ENCODE data around the gene ATPAF2.

ATPAF2 gene

DNA sequence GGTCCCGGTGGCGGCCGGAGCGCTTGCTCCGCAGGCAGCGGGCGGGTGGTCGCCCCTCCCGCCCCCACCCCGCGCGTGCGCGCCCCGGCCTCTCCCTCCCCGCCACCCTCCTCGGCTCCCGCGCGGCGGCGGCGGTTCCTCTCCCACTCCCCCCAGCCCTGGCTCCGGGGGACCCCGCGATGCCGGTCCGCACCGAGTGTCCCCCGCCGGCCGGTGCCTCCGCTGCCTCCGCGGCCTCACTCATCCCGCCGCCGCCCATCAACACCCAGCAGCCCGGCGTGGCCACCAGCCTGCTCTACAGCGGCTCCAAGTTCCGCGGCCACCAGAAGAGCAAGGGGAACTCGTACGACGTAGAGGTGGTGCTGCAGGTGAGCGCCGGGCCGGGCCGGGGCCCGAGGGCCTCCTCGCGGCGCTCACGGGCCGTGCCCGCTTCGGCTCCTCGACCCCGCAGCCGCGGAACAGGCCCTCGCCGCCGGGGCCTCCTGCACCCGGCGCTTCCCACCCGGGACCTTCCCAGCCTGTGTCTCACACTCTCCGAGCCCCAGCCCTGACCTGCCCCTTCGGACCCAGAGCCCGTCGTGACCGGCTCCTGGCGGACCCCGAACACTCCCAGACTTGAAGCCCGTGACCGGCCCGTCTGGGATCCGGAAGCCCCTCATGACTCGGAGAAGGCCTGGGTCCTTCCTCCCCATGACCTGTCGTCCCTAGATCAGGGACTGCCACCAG, 730 bp upstream of the ATPAF2 start:
- peak; percentile 45 for DNase-seq (ENCODE audit: low read depth)

DNA sequence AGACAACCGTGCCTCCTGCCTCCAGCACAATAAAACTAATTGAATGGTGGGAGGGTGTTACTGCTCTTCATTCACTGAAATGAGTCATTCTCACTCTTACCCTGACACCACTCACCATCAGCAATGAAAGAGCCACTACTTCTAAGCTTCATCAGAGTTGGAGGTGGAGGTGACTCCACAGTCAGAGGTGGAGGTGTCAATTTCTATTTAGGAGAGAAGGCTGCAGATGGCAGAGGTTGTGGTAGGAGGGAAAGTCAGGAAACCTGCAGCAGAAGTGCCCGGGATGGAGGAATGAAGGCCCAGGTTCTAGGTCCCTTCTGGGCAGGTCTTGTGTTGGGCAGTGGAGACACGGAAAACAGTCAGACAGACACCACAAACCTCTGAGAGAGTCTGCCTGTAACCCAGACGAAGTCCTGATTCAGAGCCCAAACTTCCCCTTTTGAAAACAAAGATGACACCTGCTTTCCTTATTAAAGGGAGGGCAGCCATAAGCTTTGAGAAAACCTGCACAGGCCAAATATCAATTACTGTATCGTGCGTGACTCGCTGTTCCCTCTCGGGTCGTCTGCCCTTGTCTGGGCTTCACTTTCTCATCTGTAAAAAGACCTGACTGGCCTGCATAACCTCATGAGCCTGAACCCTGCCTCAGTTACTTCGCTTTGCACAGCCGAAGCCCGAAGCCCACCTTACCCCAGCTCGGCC, 668 bp downstream of the ATPAF2 start:
- peak; percentile 38 for DNase-seq (ENCODE audit: low read depth)

DNA sequence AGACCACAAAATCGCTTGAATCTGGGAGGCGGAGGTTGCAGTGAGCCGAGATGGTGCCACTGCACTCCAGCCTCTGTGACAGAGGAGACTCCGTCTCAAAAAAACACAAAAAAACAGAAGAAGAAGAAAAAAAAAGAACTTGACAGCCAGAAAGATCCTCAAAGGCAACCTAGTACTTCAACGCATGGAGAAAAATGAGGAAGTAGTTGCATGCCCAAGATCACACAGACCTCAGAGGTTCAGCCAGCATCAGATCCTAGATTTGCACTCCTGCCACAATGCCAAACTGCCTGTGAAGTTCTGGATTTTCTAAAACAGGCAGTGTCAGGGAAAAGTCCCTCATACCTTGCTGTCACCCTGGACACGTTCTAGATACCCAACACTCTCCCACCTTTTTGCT, 1.5 kb downstream of the ATPAF2 start:
- DNase-seq (ENCODE audit: low read depth) = no peak

DNA sequence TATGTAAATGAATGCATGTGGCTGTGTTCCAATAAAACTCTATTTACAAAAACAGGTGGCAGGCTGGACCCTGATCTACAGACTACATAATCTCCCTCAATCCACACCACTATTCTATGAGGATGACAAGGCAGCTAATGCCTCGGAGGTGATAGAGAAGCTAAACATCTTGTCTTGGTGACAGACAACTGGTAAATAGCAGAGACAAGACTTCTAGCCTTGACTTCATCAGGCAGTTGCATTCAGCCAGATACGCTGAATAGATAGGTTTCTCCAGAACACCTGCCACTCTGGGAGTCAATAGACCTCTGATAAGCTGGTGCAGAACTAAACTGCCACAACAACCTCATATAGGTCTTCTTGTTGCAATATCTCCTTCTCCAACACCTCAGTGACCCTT, 3.3 kb downstream of the ATPAF2 start:
- DNase-seq (ENCODE audit: low read depth) = no peak

DNA sequence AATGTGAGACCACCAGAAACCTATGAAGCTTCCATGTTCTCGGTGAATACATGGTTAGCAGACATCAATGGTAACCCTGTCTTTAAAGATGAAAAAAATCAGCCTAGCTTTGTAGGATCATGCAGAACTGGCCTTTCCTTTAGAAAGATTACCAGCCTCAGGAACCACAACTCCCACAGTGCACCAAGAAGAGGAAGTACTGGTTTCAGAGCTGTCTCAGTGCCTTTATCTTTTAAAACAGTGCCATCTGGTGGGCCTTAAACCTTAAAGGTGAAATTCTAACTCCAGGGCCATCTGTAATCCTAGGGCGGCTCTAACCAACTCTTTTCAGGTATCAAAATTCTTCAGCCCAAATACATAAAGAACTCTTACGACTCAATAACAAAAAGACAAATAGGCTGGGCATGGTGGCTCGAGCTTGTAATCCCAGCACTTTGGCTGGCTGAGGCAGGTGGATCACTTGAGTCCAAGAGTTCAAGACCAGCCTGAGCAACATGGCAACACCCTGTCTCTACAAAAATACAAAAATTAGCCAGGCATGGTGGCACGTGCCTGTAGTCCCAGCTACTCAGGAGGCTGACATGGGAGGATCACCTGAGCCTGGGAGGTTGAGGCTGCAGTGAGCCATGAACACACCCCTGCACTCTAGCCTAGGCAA, 5.4 kb downstream of the ATPAF2 start:
- DNase-seq (ENCODE audit: low read depth) = peak; percentile 92

DNA sequence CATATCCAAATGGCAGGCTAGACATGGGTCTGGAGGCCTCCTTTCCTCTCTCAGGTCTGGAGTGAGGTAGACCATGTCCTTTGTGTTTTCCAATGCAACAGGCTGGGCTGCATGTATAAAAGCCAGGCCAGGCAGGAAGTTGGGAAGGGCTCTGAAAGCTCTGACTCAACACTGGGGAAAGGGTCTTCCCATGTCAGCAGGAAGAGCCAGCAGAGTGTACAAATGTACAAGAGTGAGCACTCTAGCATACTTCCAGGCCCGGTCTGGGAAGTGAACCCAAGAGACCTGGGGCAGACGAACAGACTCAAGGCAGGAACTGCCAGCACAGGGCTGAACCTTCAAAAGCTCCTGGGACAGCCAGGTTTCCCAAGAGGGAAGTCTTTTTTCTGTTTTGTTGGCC, 7.0 kb downstream of the ATPAF2 start:
- DNase-seq (ENCODE audit: low read depth) = peak; percentile 55

DNA sequence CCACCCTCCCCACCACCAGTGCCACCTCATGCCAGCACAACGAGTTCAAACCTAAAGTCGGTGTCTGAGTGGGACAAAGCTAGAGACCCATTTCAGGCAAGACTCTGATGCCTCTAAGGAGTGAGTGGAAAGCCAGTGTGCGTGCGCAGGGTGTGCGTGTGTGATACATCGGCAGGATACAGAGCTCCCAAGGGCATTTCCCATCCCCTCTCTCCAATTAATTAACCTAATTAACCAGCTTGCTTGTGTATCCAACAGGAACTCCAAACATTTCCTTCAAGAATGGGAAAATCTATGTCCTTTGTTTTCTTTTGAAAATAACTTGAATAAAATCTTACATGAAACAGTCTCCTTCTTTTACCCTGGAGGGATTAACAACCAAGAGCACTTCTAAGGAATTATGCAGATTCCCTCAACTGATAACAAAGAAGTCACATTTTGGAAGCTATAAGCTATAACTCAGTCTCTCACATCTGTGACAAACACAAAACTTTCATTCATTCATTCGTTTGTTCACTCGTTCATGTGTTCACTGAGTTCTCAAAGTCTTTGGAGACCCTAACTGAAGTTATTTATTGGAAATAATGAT, 9.9 kb downstream of the ATPAF2 start:
- no peak for DNase-seq (ENCODE audit: low read depth)

DNA sequence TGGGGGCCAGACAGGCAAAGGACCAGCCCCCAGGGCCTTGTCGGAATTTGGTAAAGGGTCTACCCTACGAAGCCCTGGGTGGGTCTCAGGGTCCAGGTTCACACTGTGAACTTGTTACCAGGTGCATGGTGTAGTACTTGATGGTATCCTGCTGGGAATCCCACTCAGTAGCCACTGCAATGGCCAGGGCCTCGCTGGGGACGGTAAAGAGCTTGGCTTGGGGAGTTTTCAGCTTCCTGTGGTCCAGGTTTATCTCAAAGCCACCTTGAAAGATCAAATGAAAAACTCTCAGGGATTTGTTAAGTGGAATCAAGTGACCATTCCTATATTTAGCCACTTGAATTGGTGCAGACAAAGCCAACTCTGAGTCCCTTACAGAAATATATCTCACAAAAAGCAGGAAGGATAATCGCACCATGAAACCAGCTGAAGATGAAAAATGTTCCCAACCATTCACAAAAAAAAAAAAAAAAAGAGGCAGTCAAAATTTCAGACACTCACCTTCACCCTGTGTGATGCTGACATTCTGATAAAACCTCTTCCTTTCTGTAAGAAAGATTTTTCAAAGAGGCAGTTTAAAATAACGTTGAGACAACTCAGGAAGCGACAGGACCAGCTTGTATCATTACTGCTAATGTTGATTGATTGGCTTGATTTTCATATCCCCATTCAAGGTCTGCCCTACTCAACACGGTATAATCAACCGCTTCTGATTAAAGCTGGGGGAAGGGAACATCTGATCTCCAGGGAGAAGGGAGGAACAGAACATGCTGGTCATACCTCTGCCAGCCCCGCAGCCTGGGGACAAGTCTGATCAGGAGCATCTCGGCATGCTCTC, 10.6 kb downstream of the ATPAF2 start:
- no peak for DNase-seq (ENCODE audit: low read depth)

DNA sequence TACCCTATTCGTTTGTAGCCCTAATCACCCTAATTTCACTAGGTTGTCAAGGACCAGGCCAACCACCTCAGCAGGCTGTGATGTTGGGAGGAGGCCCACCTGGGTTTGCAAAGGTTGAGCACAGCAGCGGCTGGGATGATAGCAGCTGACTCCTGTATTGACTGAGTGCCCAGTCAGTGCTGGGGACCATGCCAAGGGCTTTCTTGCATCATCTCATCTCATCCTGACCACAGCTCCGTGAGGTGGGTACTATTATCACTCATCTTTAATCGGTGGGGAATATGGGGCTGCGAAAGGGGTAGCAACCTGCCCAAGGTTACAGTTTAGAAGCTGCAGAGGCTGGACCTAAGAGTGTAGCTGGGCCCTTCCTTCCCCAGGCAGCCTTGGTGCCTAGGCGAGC, 11.7 kb downstream of the ATPAF2 start:
- DNase-seq (ENCODE audit: low read depth) = no peak

DNA sequence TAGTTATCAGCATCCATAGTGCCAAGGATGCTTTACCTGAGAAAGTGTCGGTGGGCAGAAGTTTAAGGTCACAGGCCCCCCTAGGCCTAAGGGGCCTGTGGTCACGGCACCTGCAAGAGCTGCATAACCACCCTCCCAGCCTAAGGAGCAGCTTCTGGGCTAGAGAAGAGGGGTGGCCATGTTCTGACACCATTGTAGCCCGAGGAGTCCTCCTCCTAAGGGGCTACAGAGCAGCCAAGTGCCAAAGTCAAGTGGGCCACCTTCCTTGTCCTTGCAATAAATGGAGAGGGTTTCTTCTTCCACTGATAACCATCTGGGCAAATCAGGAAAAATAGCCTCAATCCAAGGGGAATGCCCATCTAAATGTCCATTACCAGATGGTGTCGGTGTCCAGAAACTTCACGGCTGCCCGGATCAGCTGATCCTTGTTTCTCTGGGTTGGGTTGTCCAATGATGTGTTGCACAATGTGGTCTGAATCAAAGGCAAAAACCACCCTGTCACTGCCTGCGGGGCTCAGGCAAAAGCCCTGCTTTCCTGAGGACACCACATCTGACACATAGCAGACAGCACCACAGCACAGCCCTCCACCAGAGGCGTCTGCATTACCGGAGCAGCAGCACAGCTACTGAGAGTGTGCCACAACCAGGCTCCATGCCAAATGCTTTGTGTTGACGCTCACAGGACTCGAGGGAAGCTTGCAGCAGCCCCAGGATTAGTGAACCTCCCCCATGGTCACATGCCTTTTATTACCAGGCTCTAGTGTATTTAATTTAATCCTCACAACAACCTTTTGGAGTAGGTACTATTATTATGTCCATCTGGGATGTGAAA, 12.8 kb downstream of the ATPAF2 start:
- peak; percentile 87 for DNase-seq (ENCODE audit: low read depth)

DNA sequence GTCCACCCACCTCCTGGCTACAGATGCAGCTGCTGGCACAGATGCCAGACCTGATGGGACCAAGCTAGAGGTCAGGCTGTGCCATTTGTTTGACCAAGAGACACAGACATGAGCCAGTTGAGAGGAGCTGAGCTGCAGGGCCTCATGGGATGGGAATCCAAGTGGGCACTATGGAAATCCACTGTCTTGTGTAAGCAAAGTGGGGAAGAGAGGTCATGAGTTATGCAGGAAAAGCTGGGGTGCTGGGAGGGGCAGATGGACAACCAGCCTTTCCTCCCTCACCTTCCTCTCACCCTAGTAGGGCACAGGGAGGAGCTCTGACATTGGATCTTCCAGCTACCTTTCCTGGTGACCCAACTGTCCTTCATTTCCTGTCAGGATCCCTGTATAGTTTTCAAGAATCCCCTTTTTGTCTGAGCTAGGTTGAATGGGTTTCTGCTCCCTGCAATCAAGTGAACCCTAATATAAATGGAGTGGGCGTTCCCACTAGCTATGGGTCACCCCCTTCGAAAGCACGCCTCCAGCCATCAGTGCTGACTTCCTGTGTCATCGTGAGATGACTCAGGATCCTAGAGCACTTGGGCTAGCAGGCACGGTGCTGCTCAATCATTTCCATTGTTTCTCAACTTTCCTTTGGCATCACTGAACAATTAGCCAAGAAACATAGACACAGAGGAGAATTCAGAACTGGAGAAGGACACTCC, 13.6 kb downstream of the ATPAF2 start:
- DNase-seq (ENCODE audit: low read depth) = peak; percentile 90

DNA sequence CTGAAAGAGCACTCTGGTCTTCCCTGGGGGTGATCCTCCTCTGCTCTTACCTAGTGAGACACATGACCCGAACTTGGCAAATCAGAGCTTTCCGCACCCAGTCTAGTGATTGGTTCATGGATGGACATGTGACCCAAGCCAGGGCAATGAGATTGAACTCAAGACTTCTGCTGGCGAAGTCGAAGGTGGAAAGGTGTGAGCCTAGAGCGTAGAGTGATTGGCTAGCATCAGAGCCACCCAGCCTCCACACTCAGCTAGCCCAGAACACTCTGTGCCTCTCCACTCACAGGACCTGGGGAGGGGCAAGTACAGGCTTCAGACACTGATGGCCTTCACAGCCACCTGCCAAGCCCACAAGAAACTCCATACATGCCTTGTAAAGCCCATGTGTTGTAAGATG, 17.6 kb downstream of the ATPAF2 start:
- DNase-seq (ENCODE audit: low read depth) = no peak

DNA sequence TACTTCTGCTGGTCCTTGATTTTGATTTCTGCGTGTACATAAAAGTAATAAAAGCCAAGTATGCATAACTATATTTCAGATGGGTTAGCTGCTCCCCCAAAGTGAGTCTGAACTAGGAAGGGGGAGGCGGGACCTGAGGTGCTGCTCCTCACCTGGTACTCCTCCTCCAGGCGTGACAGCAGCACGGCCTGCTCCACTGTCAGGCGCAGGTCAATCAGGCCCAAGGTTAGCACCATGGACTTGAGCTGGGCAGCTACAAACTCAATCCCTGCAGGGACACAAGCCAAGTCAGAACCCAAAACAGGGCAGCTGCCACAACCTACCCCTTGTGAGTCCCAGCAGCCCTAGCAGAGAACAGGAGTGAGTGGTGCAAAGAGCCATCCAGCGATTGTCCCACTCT, 18.0 kb downstream of the ATPAF2 start:
- no peak for DNase-seq (ENCODE audit: low read depth)

DNA sequence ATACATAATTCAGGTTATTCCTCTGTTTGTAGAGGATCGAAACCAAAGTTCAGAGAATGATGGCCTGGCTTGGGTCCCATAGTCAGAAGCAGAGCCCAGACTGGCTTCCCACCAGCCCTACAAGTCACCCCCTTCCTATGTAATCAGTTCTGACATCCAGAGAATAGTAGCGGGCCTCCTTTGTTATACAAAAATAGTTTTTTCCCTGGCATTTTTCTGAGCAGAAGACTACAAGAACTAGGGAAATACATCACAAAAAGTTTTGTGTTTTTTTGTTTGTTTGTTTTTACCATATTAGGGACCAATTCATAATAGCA, 19.2 kb downstream of the ATPAF2 start:
- DNase-seq (ENCODE audit: low read depth) = no peak

DNA sequence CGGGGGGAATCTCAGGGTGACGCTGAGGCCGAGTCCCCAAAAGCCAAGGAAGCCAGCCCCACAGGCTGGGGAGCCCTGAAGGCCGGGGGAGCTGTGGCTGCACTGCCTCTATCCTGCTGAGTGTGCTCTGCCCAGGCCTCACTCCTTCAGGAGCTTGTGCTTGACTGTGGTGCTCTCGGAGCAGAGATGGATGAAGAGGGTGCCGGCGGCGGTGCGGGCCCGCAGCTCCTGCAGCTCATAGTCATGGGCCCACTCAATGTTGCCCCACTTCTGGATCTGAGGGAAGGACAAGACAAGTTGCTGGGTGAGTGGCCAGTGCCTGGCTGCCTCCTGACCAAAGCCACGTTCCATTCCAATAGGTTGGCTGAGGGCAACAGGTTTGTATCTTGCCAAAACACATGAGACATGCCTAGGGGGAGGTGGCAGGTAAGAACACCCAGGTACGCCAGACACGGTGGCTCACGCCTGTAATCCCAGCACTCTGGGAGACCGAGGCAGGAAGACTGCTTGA, 20.5 kb downstream of the ATPAF2 start:
- DNase-seq (ENCODE audit: low read depth) = no peak

DNA sequence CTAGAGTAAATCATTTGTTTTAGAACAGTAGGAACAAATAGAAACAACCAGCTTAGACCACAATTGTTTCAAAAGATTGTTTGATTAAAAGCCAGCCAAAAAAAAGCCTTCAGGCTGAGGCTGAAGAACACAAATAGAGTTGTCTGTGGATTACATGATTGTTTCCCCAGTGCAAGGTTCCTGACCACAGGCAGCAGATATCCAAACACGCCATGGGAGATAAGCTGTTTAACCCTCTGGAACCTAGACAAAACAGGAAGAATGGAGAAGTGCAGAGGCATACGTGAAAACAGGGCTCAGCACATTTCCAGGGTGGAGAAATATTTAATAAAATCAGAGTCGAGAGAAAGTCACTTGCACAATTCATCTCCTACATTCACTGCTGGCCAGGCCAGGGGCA, 21.0 kb downstream of the ATPAF2 start:
- no peak for DNase-seq (ENCODE audit: low read depth)

DNA sequence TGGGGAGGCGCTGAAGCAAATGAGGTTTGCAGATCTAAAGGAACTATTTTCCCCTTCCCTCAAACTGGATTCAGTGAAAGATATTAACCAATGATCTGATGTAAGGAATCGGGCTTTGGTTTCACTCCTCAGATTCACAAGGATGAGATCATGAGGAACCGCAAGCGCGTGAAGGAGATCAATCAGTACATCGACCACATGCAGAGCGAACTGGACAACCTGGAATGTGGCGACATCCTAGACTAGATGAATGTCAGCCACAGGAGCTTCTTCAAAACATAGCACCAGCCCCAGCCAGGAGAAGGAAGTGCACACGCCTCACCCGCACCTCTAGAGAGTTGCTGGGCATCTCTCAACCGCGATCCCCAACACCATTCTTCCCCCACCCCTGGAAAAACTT, 22.5 kb downstream of the ATPAF2 start:
- no peak for DNase-seq (ENCODE audit: low read depth)

DNA sequence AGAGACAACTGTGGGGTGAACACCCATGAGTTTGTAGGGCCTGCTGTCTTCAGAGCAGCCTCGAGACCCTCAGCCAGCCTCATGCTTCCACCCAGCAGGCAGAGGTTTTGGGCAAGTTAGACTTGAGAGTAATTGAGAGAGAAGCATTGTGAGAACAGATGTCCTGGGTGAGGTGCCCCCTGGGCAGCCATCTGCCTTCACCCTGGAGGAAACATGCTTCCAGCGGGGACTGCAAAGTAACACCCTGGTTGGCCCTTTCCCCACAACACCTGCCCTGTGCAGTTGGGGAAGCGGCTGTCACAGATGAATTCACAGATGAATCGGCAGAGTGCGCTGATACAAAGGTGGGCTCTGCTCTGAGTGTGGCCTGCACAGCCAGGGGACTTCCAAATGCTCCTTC, 23.4 kb downstream of the ATPAF2 start:
- no peak for DNase-seq (ENCODE audit: low read depth)

DNA sequence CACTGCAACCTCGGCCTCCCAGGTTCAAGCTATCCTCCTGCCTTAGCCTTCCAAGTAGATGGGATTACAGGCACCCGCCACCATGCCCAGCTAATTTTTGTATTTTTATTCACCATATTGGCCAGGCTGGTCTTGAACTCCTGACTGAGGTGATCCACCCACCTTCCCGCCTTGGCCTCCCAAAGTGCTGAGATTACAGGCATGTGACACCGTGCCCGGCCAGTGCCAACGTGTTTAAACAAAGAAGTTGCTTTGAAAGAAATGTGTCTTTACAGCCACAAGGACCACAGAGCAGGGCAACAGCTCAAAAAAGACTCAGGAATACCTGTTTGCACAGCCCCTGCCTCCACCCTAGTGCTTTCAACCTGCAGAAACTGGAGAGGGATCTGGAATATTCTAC, 25.0 kb downstream of the ATPAF2 start:
- no peak for DNase-seq (ENCODE audit: low read depth)

DNA sequence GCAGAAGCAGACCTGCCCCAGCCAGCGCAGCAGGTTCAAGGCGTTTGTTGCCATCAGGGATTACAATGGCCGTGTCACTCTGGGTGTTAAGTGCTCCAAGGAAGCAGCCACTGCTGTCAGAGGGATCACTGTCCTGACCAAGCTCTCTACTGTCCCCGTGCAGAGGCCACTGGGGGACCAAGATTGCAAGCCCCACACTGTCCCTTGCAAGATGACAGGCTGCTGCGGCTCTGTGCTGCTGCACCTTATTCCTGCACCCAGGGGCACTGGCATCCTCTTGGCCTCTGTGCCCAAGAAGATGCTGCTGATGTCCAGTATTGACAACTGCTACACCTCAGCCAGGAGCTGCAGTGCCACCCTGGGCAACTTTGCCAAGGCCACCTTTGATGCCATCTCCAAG, 27.7 kb downstream of the ATPAF2 start:
- DNase-seq (ENCODE audit: low read depth) = no peak

Data from ELR (cell line).